NCI-H69 (cell line): ENCODE results near the gene ZMYM2.

Source experiments
- DNase-seq: peaks from one replicate; lab custom pipeline; 2025; lab: John Stamatoyannopoulos, UW

Gene ZMYM2

DNA sequence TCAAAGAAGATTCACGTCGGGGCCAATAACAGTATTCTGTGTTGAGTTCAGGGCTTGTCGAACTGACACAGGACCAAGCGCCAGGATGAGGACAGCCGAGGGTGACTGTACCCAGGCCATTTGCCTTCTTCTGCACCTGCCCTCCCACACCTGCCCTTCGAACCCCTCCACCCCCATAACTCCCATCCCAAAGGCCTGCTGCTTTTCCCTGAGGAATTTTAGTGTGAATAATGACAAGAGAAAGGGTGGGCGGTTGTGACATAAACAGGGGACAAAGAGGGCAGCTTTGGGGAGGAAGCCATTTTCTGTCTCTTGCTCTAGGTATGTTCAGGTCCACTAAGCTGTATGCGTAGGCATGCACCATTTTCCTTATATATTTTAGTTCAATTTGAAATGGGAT is 176.2 kb downstream of the ZMYM2 start:
- DNase-seq = no peak

DNA sequence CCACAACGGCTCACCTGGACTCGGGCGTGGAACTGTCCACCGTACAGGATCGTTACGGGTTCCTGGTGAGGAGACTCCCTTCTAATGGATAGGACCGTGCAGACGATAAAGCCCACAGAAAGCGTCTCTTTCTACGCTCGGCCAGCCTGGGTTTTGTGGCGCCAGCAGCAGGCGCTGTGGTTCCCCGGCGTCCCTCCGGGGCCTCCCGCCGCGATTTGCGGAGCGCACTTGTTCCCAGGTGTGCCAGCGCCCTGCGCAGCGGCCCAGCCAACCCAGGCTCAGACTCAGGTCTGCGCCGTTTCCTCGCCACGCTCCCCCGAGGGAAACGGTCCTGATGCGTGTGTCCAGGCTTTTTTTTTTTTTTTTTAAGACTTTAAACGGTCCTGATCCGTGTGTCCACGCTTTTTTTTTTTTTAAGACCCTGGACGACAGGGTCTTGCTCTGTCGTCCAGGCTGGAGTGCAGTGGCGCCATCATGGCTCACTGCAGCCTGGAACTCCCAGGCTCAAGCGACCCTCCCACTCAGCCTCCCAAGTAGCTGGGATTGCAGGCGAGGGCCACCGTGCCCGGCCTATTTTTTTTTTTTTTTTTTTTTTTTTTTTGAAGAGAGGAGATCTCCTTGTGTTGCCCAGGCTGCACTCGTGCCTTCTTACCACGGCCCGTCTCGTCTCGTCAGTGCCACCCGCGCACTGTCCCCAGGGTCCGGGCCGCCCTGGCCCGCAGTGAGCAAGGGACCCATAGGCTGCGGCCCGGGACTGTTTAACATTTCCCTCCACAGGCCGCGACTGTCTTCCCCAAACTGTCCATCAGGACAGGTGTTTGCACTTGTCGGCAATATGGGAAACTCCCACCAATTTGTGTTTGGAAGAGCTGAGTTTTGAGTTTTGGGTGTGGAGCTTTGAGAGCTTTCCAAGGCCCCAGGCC is 178.5 kb downstream of the ZMYM2 start:
- no peak for DNase-seq

DNA sequence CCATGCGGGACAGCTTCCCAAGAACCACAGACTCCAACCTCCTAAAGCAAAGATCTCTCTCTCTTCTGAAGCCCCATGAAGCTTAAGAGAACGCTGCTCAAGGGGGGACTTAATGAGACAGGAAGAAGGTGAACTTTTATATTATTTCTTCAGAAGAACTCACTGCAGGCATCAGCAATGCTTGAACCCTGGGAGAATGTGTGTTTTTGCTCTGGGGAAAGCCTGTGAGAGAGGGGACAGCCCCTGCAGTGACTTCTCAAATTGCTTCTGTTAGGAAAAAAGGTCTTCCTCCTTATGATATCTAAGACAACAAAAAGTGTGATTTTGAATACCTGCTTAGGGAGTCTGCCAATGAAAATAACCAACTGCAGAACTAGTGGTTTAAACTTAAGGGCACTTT is 179.3 kb downstream of the ZMYM2 start:
- DNase-seq = no peak

DNA sequence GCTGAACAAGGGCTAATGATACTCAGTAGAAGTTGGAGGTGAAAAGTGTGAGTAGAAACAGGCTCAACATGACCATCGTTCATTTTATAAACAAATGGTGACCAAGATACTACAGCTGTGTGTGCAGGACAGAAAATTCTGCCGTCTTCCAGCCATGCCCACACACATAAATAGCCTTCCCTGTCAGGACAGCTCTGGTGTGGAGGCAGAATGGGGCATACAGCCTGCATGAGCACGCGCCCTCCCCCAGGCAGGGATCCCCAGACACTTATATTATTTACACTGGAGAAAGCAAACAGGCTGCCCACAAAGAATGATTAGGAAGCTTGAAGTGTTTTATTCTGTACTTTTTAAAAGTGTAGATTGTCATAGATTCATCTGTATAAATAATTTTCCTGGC is 182.0 kb downstream of the ZMYM2 start:
- peak; percentile 2 for DNase-seq
